C4-2B (cell line): ENCODE results near the gene RGN.

ENCODE experiments used
- H3K27ac ChIP-seq: fragments of 450-650 bp; 2 replicates; pipeline ENCODE4 v1.5.1; 2017
- ZFX ChIP-seq: fragments of 450-650 bp; IDR thresholded peaks from 2 replicates; pipeline ENCODE4 v1.6.1; 2017
- TF ChIP-seq, protein P1 (sequence below): fragments of 450-650 bp; conservative IDR thresholded peaks from 2 replicates; pipeline ENCODE4 v1.5.1; 2017; ENCODE audit warnings: mild to moderate bottlenecking

RGN gene

DNA sequence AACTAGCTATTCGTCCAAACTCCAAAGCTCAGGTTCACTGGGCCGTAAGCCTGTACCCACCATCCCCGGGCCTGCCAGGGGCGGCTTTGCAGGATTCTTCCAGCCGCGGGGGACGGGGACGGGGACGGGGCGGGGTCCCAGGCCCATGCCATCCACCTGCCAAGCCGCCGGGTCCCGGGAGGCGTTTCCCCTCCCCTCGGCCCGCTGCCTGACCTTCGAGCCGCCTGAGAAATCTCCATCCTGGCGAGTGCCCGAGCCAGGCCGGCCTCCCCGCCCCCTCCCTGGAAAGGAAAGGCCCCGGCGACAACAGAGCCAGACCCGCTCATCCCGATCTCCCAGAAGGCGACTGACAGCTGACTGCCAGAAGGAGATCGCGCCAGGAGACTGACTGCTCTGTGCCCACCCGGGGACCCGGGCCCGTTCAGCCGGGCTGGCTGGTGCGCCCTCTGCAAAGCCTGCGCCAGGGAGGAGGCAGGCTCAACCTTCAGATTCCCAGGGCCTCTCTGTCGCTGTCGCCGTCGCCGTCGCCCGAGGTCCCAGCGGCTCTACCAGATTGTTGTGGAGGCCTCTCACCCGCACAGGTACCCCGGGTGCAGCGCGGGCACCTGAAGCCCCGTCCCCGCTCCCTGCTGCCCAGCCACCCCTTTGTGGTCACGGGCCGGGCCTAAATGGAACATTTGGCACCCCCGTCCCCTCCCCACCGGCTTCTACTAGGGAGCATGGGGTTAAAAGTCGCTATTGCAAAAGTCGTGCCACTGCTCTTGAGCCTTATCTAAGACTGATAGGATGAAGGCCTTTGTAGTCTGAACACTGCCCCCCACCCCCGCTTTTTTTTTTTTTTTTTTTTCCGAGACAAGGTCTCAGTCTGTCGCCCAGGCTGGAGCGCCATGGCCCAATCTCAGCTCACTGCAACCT is at the start of gene RGN:
RGN (plus strand) TSS at position 315 of the 915 bp plus-strand sequence. CDS start 2,702 bp downstream, outside the sequence.
- H3K27ac ChIP-seq, result no peak within 1 kb of the TSS
- TF ChIP-seq, protein P1, sequence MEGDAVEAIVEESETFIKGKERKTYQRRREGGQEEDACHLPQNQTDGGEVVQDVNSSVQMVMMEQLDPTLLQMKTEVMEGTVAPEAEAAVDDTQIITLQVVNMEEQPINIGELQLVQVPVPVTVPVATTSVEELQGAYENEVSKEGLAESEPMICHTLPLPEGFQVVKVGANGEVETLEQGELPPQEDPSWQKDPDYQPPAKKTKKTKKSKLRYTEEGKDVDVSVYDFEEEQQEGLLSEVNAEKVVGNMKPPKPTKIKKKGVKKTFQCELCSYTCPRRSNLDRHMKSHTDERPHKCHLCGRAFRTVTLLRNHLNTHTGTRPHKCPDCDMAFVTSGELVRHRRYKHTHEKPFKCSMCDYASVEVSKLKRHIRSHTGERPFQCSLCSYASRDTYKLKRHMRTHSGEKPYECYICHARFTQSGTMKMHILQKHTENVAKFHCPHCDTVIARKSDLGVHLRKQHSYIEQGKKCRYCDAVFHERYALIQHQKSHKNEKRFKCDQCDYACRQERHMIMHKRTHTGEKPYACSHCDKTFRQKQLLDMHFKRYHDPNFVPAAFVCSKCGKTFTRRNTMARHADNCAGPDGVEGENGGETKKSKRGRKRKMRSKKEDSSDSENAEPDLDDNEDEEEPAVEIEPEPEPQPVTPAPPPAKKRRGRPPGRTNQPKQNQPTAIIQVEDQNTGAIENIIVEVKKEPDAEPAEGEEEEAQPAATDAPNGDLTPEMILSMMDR, result no peak
- TF ChIP-seq ZFX, result no peak

DNA sequence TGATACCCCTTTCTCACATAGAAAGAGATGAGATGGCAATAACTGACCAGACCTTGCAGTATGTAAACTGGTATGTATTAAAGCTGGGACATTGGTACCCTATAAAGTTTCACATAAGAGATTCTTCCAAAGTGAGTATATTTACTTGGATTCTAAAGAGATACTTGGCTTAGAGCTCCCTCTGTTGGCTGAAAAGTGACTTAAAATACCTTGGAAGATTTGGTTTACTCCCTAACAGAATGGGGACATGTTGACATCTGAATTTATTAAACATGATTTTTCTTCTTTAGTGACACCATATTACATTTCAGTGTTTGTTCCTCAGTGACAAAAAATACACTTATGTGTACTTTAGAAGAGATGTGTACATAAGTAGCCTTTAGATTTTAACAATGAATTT is 47.9 kb upstream of the RGN start:
- H3K27ac ChIP-seq, result no peak overlapping the region
- TF ChIP-seq, protein P1, result peak; percentile 69
- TF ChIP-seq ZFX, result no peak

GRCh38 chrX:47047989-47048388 is 30.3 kb upstream of the RGN start:
- no peak overlapping the region; the same call in 1 of the 2 replicates for H3K27ac ChIP-seq
- TF ChIP-seq, protein P1, result no peak; the same call in 1 of the 2 replicates
- no peak for TF ChIP-seq ZFX

- TF ChIP-seq, protein P1, result no peak
- no peak for TF ChIP-seq ZFX
- no peak overlapping the region for H3K27ac ChIP-seq
Observed at GRCh38 chrX:47059142-47059874, 18.9 kb upstream of the RGN start.

GRCh38 chrX:47060708-47061107 is 17.5 kb upstream of the RGN start:
- TF ChIP-seq, protein P1, result no peak
- no peak for TF ChIP-seq ZFX
- H3K27ac ChIP-seq, result no peak overlapping the region

DNA sequence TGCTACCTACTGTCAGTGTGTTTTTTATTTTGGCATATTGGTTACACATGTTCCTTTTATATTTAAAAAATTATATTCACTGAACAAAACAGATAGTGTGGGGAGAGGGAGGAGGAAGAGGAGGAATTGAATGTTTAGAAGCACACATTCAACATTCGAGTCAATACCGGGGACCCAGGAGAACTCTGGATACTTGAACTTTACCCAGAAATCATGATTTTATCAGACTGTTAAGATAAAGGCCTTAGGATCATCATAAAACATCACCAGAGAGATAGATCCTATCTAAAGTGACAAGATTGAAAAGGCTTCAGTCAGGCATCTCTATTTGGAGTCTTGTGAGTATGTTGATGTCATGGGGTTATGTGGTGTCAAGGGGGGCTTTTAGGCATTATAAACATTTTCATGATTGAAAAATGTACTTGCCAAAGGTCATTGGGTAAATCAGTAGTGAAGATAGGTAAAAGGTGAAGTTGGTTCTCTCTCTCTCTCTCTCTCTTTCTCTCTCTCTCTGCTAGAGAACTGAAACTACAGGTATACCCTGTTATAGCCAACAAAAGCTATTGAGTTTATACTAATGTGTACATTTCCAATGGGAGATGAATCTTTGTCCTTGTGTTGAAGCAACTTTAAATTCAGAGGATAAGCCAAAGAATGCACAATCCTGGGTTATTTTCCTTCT is 16.9 kb upstream of the RGN start:
- TF ChIP-seq ZFX, result no peak
- TF ChIP-seq, protein P1, result no peak
- no peak overlapping the region for H3K27ac ChIP-seq
